HEK293 (cell line): ENCODE measurements around the gene LRP1B.

Source experiments
- CTCF ChIA-PET: fragments of 350-600 bp; formaldehyde crosslinking; extraction: SDS; loops from one replicate; lab custom pipeline; 2021; ENCODE audit warnings: antibody characterized with exemption; lab: Yijun Ruan, JAX
- POLR2A ChIA-PET: fragments of 300-600 bp; formaldehyde crosslinking; extraction: SDS; loops from one replicate; lab custom pipeline; 2020; ENCODE audit warnings: antibody characterized with exemption, inconsistent platforms; lab: Yijun Ruan, JAX
- H3K27ac ChIP-seq: fragments of 200-500 bp; sonication (Bioruptor generic); 2 replicates; pipeline ENCODE4 v1.5.1; 2014; ENCODE audit warnings: low read depth, low read length, control low read depth, inconsistent platforms; ENCODE audit errors: extremely low read depth
- H3K36me3 ChIP-seq, 2 experiments: fragments of 200-500 bp in 1 of 2; sonication (Bioruptor generic) in 1 of 2; 1 replicate in 1 of 2; 2 replicates in 1 of 2; pipeline ENCODE4 v1.5.1; 2014 to 2017; ENCODE audit warnings: inconsistent platforms in 2 of 2, low read length in 2 of 2; ENCODE audit not compliant: control insufficient read depth in 2 of 2, insufficient read depth in 1 of 2
- H3K4me1 ChIP-seq: fragments of 200-500 bp; sonication (Bioruptor generic); 2 replicates; pipeline ENCODE4 v1.5.1; 2014; ENCODE audit warnings: mild to moderate bottlenecking, low read length, inconsistent platforms; ENCODE audit not compliant: control insufficient read depth, insufficient read depth
- H3K4me3 ChIP-seq: 2 replicates; pipeline ENCODE4 v1.5.1; 2011; ENCODE audit warnings: low read depth, mild to moderate bottlenecking, control low read depth, low read length, moderate library complexity
- H3K9me3 ChIP-seq: fragments of 200-500 bp; sonication (Bioruptor generic); 2 replicates; pipeline ENCODE4 v1.5.1; 2014; ENCODE audit warnings: low read depth, low read length, inconsistent platforms; ENCODE audit not compliant: control insufficient read depth, insufficient read depth
- CTCF ChIP-seq: fragments of 450-650 bp; formaldehyde crosslinking; IDR thresholded peaks from 2 replicates; pipeline ENCODE4 v1.5.1; 2016; ENCODE audit warnings: missing biosample characterization, missing genetic modification characterization
- GLI2 ChIP-seq: fragments of 450-650 bp; formaldehyde crosslinking; IDR thresholded peaks from 2 replicates; pipeline ENCODE4; 2017; ENCODE audit warnings: missing biosample characterization, missing genetic modification characterization, low read depth, borderline replicate concordance
- KLF1 ChIP-seq: fragments of 450-650 bp; formaldehyde crosslinking; IDR thresholded peaks from 2 replicates; pipeline ENCODE4 v1.5.1; 2016; ENCODE audit warnings: missing biosample characterization, missing genetic modification characterization
- PRDM4 ChIP-seq: fragments of 450-650 bp; formaldehyde crosslinking; IDR thresholded peaks from 2 replicates; pipeline ENCODE4 v1.5.1; 2017; ENCODE audit warnings: missing biosample characterization, missing genetic modification characterization
- SP2 ChIP-seq: fragments of 450-650 bp; formaldehyde crosslinking; IDR thresholded peaks from 2 replicates; pipeline ENCODE4 v1.5.1; 2016; ENCODE audit warnings: missing biosample characterization, missing genetic modification characterization
- ZBTB11 ChIP-seq: fragments of 450-650 bp; formaldehyde crosslinking; conservative IDR thresholded peaks from 2 replicates; pipeline ENCODE4 v1.5.1; 2016; ENCODE audit warnings: low read depth, missing biosample characterization, missing genetic modification characterization
- ZNF26 ChIP-seq: fragments of 450-650 bp; formaldehyde crosslinking; IDR thresholded peaks from 2 replicates; pipeline ENCODE4 v1.5.1; 2016; ENCODE audit warnings: missing biosample characterization, missing genetic modification characterization
- ZNF266 ChIP-seq: fragments of 450-650 bp; formaldehyde crosslinking; IDR thresholded peaks from 2 replicates; pipeline ENCODE4 v1.5.1; 2016; ENCODE audit warnings: missing biosample characterization, missing genetic modification characterization, low read depth
- ZNF514 ChIP-seq: fragments of 450-650 bp; formaldehyde crosslinking; IDR thresholded peaks from 2 replicates; pipeline ENCODE4 v1.5.1; 2016; ENCODE audit warnings: missing biosample characterization, missing genetic modification characterization
- ZNF521 ChIP-seq: fragments of 450-650 bp; formaldehyde crosslinking; IDR thresholded peaks from 2 replicates; pipeline ENCODE4 v1.5.1; 2017; ENCODE audit warnings: missing biosample characterization, mild to moderate bottlenecking, missing genetic modification characterization
- ZNF623 ChIP-seq: fragments of 450-650 bp; formaldehyde crosslinking; IDR thresholded peaks from 2 replicates; pipeline ENCODE4 v1.5.1; 2016; ENCODE audit warnings: missing biosample characterization, missing genetic modification characterization
- ZNF776 ChIP-seq: fragments of 450-650 bp; formaldehyde crosslinking; IDR thresholded peaks from 2 replicates; pipeline ENCODE4 v1.5.0; 2017; ENCODE audit warnings: missing biosample characterization, missing genetic modification characterization, borderline replicate concordance
- ZSCAN5A ChIP-seq: fragments of 450-650 bp; formaldehyde crosslinking; IDR thresholded peaks from 2 replicates; pipeline ENCODE4 v1.5.1; 2016; ENCODE audit warnings: missing biosample characterization, missing genetic modification characterization

LRP1B gene

GRCh38 chr2:140718999-140719398 lies 1411.8 kb downstream of the LRP1B start (continued):
- no peak for TF ChIP-seq ZBTB11 (tag by site-specific recombination)
- TF ChIP-seq GLI2 (tag by site-specific recombination): no peak
- peak; percentile 35; the same call in 1 of the 2 replicates for TF ChIP-seq PRDM4 (tag by site-specific recombination)

GRCh38 chr2:140717481-140717880 lies 1413.3 kb downstream of the LRP1B start:
- Histone ChIP-seq H3K27ac (no peak overlapping the region), H3K4me1 (peaks cover 7% of the 10 kb centered on the region; the same call in 1 of the 2 replicates), H3K4me3 (no peak overlapping the region), H3K9me3 (no peaks in the 10 kb centered on the region), H3K36me3 (no peaks in the 10 kb centered on the region)
- ChIA-PET CTCF (no interaction called here), POLR2A (no interaction called here)
- TF ChIP-seq ZSCAN5A (tag by site-specific recombination): no peak
- no peak for TF ChIP-seq CTCF (tag by site-specific recombination)
- no peak for TF ChIP-seq ZNF266 (tag by site-specific recombination)
- no peak for TF ChIP-seq KLF1 (tag by site-specific recombination)
- no peak for TF ChIP-seq ZNF776 (tag by site-specific recombination)
- no peak for TF ChIP-seq ZNF514 (tag by site-specific recombination)
- TF ChIP-seq ZNF521: no peak
- TF ChIP-seq ZNF623 (tag by site-specific recombination): no peak
- no peak for TF ChIP-seq ZBTB11 (tag by site-specific recombination)
- no peak for TF ChIP-seq ZNF26 (tag by site-specific recombination)
- TF ChIP-seq SP2 (tag by site-specific recombination): no peak
